HG03196 (cell line): ENCODE data around the gene PPP1R9B.

ENCODE experiments used
- ATAC-seq: cut with Tn5 transposase; IDR thresholded peaks from one replicate; pipeline ENCODE4 v1.9.1; 2021; ENCODE audit not compliant: unreplicated experiment

The PPP1R9B gene

DNA sequence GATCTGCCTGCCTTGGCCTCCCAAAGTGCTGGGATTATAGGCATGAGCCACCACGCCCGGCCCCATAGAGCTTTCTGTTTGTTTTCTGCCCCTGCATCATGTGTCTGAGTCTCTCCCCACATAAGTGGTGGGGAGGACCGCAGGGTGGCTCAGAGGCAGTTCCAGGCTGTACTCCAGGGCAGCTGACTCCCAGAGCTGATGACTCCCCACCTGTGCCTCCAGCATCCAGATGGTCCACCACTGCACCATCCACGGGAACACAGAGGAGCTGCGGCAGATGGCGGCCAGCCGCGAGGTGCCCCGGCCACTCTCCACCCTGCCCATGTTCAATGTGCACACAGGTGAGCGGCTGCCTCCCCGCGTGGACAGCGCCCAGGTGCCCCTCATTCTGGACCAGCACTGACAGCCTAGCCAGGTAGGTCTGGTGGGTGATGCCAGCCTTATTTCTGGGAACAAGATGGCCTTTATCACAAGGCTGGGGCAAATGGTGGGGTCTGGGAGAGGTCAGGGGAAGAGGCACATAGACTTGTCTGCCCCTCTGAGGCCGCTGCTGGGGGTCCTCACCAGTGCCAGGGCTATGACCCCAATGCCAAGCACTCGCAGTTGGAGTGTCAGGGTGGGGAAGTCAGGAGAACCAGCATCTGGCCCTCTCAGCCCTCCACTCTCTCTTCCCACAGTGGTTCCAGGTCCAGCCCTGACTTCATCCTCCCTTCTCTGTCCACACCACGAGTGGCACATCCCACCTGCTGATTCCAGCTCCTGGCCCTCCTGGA is 24.7 kb upstream of the PPP1R9B start:
- ATAC-seq = no peak

DNA sequence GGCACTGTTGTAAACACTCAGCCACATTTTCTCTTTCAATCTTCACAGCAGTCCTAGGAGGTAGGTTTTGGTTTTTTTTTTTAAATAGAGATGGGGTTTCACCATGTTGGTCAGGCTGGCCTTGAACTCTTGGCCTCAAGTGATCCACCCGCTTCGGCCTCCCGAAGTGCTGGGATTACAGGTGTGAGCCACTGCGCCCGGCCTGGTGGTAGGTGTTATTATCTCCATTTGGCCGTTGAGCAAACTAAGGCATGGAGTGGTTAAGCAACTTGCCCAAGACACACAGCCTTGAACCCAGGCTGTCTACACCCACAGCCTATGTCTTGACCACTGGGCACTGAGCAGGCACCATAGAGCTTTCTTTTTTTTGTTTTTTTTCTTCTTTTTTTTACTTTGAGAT is 24.0 kb upstream of the PPP1R9B start:
- no peak for ATAC-seq

DNA sequence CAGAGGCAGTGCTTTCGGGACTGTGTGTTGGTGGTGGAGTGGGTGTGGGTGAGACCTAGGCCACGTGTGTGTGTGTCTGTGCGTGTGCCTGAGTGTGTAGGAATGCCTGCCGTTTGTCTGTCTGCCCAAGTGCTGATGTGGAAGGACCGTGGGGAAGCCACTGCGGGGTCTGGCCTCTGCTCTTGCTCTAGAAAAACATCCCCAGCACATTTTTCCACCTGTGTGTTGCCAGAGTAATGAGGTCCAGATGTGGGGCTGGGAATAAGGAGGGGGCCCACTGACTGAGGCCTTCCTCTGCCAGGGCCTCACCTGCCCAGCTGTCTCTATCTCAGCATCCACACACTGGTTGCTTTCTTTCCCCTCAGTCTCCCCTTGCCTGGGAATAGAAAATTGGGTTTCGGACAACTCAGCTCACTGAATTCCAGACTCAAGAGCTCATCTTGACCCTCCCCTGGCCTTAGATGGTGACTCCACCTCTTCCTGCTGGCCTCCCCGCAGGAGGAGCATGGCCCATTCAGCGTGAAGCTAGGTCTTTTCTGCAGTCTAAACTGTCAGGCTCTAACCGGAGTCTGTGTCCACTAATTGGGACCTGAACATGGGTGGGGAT is 23.0 kb upstream of the PPP1R9B start:
- no peak for ATAC-seq

DNA sequence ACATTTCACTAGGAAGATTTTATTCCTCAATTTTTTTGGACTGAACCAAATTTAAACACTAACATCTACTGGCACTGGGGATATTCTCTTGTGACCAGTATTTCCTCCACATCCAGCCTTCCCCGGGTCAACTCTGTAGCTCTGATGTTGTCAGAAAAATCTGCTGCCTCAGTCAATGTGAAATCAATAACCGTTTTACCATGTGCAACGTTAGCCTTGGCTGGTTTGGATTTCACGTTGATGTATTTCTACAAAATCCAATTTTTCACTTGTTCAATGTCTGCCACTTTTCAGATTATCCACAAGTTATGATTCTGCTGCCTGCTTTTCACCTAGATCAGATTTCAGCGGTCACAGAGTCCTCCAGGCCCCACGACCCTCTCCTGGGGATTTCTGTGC is 22.5 kb upstream of the PPP1R9B start:
- ATAC-seq = no peak

DNA sequence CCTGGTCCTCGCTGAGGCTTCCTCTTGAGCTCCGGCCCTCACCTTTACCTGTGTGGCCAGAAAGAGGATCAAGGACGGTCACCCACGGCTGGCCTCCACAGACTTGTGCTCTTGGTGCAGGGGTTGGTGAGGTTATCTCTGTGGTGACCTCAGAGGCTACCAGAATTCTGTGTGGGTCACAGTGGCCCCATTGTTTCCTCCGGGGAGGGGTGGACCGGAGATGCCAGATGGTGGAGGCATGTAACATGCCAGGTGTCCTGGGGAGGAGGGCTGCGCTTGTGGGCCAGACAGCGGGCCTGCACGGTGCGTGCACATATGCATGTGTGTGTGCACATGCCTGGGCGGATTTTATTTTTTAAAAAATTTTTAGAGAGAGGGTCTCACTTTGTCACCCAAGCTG is 21.7 kb upstream of the PPP1R9B start:
- no peak for ATAC-seq

DNA sequence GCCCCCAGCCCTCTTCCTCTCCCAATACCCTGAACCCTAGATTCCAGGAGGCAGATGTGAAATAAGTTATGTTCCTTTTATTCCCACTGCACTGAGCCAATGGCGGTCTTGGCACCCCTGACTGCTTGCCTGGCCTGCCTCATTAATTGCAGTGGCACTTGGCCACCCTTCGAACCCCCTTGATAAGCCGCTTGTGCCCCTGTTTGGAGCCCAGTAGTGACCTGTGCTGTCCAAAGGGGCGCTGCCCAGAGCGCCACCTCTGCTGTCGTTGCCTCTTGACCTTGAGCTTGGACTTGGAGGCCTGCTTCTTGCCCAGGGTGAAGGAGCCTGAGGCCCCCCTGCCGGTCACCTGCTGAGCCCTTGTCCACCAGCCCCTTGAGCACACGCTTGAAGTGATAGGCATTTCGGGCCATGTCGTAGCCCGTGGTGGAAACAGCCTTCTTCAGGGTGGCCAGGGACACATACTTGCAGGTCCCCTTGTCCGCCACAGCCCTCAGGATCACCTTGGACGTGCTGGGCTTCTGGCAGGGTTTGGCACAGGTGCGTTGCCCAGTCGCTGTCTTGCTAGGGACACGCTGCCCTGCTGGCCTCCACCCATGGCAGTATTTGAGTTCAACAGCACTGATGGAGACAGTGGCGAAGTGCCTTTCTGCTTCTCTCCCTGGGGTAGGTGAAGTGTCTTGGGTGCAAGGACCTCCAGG is 21.0 kb upstream of the PPP1R9B start:
- no peak for ATAC-seq

DNA sequence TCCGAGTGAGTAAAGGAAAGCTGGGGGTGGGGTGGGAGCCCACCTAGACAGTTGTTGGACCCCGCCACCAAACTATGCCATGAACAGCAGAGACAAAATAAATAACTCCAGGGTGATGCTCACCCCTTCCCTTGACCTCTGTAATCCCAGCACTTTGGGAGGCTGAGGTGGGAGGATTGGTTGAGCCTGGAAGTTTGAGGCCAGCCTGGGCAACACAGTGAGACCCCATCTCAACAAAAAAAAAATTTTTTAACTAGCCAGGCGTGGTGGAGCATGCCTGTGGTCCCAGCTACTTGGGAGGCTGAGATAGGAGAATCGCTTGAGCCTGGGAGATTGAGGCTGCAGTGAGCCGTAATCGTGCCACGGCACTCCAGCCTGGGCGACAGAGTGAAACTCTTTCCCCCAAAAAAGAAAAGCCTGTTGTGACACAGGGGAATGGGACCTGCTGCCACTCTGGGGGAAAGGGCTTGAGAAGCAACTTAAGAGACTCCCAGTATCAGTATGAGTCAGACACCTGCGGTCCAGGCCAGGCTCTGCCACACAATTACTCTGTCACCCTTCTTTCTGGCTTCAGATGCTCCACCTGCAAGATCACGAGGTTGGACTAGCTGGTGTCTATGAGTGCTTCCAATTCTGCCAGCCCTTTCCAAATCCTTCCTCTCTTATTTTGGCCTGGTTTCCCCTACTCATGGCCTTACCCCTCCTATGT is 20.3 kb upstream of the PPP1R9B start:
- peak; percentile 59 for ATAC-seq

DNA sequence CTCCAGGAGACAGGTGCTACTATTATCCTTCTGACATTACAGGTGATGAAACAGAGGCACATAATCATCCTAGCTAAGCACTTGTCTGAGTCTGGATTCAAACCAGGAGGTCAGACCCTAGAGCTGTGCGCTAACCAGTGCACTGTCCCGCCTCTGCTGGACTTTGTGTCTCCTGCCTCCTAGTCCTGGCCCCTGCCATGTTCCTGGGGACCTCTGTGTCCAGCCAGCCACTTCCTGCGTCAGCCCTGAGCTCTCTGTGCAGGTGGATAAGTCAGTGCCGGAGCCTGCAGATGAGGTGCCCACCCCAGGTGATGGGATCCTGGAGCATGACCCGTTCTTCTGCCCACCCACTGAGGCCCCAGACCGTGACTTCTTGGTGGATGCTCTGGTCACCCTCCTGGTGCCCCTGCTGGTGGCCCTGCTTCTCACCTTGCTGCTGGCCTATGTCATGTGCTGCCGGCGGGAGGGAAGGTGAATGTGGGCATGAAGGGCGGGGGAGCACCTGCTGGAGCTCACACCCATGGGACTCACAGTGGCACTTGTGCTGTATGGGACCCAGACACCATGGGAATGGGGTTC is 19.5 kb upstream of the PPP1R9B start:
- no peak for ATAC-seq

DNA sequence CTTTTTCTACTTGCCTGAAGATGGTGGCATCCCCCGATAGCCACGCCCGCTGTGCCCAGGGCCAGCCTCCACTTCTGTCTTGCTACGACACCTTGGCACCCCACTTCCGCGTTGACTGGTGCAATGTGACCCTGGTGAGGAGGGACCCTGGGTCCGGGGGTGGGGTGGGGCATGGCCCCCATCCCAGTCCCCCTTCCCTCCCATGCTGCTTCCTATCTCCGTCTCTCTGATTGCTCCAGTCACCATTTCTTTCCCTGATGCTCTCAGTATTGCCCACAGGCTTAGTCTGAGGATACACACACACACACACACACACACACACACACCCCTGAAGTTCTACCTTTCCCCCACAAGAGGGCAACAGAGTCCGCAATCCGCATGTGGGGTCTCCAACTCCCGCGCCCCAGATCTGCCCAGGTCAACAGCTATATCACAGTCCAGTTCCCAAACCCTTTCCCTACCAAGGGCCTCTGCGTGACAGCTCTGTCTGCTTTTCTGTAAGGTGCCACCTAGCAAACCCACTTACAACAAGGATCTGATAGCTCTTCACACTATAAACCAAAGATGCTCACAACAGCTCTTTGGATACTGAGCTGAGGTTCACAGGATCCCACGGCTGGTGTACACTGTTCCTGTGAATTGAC is 18.8 kb upstream of the PPP1R9B start:
- ATAC-seq = no peak

DNA sequence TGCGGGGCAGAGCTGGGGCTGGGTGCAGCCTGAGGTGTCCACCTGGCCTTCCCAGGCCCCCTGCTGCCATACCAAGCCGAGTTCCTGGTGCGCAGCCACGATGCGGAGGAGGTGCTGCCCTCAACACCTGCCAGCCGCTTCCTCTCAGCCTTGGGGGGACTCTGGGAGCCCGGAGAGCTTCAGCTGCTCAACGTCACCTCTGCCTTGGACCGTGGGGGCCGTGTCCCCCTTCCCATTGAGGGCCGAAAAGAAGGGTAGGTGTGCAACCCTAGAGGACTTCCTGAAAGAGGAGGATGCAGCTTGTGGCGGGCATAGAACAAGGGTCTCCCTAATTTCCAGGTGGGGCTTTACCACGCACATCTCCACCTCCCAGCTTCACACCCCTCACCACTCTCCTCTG is 17.8 kb upstream of the PPP1R9B start:
- ATAC-seq = no peak

DNA sequence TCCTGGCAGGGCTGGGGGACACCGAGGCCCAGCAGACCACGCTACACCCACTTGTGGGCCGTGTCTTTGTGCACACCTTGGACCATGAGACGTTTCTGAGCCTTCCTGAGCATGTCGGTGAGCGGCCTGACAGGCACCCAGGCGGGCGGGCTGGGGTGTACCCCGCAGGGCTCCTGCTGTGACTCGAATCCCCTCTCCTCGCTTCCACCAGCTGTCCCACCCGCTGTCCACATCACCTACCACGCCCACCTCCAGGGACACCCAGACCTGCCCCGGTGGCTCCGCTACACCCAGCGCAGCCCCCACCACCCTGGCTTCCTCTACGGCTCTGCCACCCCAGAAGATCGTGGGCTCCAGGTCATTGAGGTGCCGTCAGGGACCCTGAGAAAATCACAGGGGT is 16.9 kb upstream of the PPP1R9B start:
- no peak for ATAC-seq

DNA sequence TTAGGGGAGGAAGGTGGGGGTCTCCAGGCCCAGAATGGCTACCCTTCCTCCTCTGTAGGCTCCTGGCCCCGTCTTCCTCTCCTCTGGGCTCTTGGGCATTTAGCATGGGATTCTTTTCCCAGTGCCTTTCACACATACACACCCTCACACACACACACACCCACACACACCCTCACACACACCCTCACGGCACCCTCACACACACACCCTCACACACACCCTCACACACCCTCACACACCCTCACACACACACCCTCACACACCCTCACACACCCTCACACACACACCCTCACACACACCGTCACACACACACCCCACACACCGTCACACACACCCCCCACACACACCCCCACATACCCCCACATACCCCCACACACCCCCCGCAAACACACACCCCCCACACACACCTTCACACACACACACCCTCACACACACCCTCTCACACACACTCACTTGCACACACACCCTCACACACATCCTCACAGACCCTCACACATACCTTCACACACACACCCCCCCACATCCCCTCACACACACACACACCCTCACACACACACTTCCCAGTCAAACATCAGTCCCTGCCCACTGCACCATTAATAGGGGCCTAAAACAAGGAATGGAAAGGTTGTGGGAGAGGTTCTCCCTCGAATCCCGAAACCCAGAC is 16.2 kb upstream of the PPP1R9B start:
- ATAC-seq = no peak

DNA sequence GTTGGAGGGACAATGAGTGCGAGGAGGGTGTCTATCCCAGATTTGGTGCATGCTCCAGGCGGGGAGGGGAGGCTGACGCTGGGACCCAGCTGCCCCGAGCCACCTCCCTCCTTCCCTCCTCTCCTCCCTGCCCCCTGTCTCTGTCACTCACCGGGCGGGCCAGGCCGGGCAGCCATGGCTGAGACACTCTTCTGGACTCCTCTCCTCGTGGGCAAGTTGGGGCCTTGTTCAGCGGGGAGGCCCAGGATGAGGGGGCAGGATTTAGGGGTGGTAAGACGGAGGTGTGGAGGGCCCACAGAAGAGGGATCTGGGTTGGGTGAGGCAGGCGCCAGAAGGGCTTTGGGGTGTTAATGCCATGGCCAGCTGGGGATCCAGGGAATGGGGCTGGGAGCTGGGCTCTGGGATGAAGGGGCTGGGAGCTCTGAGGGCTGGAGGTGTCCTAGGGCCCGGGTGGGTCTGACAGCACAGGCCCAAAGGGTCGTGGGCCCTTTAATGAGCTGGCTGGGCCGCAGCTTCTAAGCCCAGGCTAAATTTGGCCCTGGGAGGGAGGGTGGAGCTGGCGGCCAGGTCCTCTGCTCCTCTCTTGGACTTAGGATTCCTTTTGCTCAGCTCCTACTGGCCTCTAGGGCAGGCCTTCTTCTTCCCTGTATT is 15.5 kb upstream of the PPP1R9B start, which contains the start of gene SGCA:
Gene SGCA, plus strand, starts transcription at position 139 of the 651 bp plus-strand sequence. Its CDS starts 36 bp downstream, at position 175.
- ATAC-seq = no peak

DNA sequence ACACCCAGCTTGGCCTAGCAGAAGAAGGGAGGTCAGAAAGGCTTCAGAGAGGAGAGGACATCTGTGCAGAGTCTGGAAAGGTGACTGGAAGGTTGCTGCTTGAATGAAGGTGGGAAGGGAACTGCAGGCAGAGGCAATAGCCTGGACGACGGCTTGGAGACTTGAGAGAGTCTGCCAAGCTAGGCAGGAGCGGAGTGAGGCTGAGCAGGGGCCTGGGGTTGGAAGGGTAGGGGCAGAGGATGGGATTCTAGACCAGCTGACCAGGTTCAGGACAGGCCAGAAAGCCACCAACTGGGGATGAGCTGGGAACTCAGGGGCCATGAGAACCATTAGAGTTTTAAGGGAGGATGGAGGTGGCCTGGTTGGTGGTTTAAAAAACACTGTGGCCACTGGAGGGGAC is 15.0 kb upstream of the PPP1R9B start:
- ATAC-seq = no peak

DNA sequence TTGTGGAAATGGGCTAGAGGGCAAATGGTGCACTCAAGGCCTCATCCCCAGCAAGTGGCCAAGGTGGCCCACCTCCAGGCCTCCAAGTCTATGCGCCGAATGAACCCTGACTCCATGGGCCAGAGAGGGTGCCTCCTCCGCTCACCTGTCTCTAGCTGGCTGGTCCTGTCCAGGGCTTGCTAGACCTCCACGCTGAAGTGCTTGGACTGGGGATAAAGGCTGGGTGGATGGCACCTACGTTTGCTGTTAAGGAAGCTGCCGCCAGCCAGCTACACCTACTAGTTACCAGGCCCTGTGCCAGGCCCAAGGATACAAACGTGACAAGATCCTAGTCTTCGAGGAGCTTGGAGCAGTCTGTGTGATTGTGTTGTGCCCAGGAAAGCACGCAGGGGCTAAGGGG is 14.6 kb upstream of the PPP1R9B start:
- ATAC-seq = no peak

DNA sequence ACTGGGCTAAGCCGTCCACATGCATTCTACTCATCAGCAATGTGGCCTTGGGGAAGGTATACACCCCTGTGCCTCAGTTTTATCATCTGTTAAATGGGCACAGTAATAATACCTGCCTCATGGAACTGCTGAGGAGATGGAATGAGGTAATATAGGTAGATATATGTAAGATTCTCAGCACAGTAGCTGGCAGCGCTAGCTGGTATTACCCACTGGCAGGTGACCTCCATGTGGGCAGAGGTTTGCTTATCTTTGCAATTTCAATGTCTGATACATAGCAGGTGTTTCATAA is 14.2 kb upstream of the PPP1R9B start:
- no peak for ATAC-seq

DNA sequence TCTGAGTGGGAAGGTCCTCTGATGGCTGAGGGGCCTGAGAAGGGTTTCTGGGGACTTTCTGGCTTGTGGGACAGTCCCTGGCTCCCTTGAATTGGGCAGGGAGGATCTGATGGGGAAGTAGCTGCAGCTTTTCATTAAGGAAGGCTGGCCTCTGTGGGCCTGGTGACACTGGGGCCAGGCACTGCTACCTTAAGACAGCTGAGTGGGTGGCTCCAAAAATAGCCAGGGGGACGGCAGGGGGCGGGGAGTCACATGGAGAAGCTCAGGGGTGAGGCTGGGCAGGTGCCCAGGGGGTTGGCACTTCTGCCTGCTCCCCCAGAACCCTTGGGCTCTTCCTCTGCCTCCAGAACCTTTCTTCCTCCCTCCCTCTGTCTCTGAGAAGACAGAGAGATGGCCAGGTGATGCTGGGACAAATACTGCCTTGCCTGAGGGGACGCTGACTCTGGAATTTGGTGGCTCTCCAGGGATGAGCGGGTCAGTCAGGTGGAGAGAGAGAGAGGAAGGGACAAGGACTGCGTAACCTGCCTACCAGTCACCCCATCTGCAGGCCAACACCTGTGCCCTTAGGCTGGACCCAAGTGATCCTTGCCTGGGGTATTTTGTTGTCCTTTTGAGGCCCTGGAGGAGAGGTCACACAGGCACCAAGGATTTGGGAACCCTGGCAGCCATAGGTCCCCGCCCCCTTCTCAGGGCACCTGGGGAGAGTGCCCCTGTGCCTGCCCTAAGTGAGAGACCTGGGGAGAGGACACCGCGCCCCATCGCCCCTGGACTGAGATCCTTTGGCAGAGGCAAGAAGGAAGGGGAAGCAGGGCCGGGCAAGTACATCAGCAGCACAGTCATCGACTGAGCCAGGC is 13.6 kb upstream of the PPP1R9B start:
- ATAC-seq = no peak

DNA sequence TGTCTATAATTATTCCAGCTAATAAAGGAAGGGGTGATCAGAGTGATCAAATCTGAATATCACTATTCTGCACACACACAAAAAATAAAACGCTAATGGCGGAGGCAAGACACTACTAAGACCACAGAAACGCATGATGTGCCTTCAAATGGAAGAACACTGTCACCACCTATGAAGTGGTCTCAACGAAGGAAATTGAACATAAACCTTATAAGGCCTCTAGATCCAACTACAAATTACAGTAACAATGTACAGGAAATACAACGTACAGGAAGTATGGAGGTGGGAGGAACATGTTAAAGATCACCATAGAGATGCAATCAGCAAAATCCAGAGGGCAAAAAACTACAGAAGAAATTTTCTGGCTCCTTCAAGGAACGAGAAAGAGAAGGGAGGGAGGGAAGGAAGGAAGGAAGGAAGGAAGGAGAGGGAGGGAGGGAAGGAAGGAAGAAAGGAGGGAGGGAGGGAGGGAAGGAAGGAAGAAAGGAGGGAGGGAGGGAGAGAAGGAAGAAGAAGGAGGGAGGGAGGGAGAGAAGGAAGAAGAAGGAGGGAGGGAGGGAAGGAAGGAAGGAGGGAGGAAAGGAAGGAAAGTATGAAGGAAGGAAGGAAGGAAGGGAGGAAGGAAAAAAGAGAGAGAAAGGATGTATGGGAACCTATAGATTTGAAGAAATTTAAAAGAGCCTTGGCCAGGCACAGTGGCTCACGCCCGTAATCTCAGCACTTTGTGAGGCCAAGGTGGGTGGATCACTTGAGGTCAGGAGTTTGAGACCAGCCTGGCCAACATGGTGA is 12.2 kb upstream of the PPP1R9B start:
- no peak for ATAC-seq
